ENCODE results near the gene DGCR2. TPM values are rescaled to one million over a fixed set of nuclear protein-coding genes. Genes with fewer than 3 reads are reported as not detected.

The DGCR2 gene
- total and polyA plus RNA-seq, 2 of the 8 experiments (the other 6 are each of a cell fraction or from before 2014, with no cell fraction given), result 42.3 to 62.2 TPM

- TF ChIP-seq ASH2L (IDR thresholded peaks at IDR 0.05; ENCODE audit: low read length), result no peak
- TF ChIP-seq RAD21 (IDR thresholded peaks at IDR 0.05 in 1 of 2, conservative IDR thresholded peaks at IDR 0.05 in 1 of 2; ENCODE audit: low read depth in 2 of 2, low read length in 2 of 2), result no peak
- TF ChIP-seq MAFK (IDR thresholded peaks at IDR 0.05; ENCODE audit: low read depth, low read length), result no peak
- TF ChIP-seq PHF8 (conservative IDR thresholded peaks at IDR 0.05; ENCODE audit: low read depth, low read length), result no peak
- TF ChIP-seq SIX5 (IDR thresholded peaks at IDR 0.05; ENCODE audit: low read depth, low read length), result no peak
- TF ChIP-seq JUN (IDR thresholded peaks at IDR 0.05; ENCODE audit: low read depth, low read length), result no peak
- no peak for TF ChIP-seq HDAC2 (IDR thresholded peaks at IDR 0.05; ENCODE audit: borderline replicate concordance in 1 of 2, low read depth in 2 of 2, low read length in 2 of 2)
- no peak for TF ChIP-seq HDAC6 (IDR thresholded peaks at IDR 0.05; ENCODE audit: low read depth, low read length)
These were observed 10.6 kb upstream of the DGCR2 start (continued) for GRCh38 chr22:19132693-19133400.

All from H1 (cell line).